Panc1 (cell line): ENCODE data around the gene GRIA3. TPM values are rescaled to one million over a fixed set of nuclear protein-coding genes. Genes with fewer than 3 reads are reported as not detected.
A peak's percentile ranks its signal among the peaks of the same experiment; 100 is the strongest.

Experiments
- ATAC-seq: fragments of 200-7000 bp; cut with Tn5 transposase; 2 replicates; pipeline ENCODE4 v1.9.1; 2020; ENCODE audit warnings: mild to moderate bottlenecking, moderate library complexity
- BruUV-seq: library from RNA; stranded (reverse); fragments of 400-500 nt; replicated peaks from 2 replicates; lab custom pipeline; 2021; lab: Mats Ljungman, UMichigan
- CTCF ChIA-PET: fragments of 300-600 bp; sonication (Branson Sonifier 250); formaldehyde crosslinking; loops from one replicate; lab custom pipeline; 2022; ENCODE audit warnings: antibody characterized with exemption; lab: Charles Lee
- POLR2A ChIA-PET: fragments of 300-600 bp; sonication (Branson Sonifier 250); formaldehyde crosslinking; loops from one replicate; lab custom pipeline; 2022; ENCODE audit warnings: antibody characterized with exemption; lab: Charles Lee
- DNase-seq: peaks from one replicate; pipeline ENCODE4 v3.0.0-alpha.2; 2010; ENCODE audit warnings: low read depth, low spot score
- H3K27ac ChIP-seq: 2 replicates; pipeline ENCODE4 v1.5.1; 2011; ENCODE audit warnings: mild to moderate bottlenecking, low read length, inconsistent platforms
- H3K27me3 ChIP-seq: fragments of 200-500 bp; sonication (Bioruptor generic); 2 replicates; pipeline ENCODE4 v1.6.0; 2014; ENCODE audit warnings: low read length, inconsistent platforms; ENCODE audit not compliant: control insufficient read depth, insufficient read depth
- H3K36me3 ChIP-seq: fragments of 200-500 bp; sonication (Bioruptor generic); 2 replicates; pipeline ENCODE4 v1.5.1; 2014; ENCODE audit warnings: inconsistent platforms, mild to moderate bottlenecking, low read length, moderate library complexity; ENCODE audit not compliant: control insufficient read depth, insufficient read depth
- H3K4me1 ChIP-seq: 2 replicates; pipeline ENCODE4 v1.5.1; 2011; ENCODE audit warnings: inconsistent platforms, mild to moderate bottlenecking, low read length, moderate library complexity; ENCODE audit not compliant: control insufficient read depth, insufficient read depth
- H3K4me3 ChIP-seq, 2 experiments: 2 replicates each; pipeline ENCODE4 v1.5.1; 2011 to 2012; ENCODE audit warnings: low read depth in 2 of 2, low read length in 2 of 2, mild to moderate bottlenecking in 2 of 2, inconsistent platforms in 1 of 2, moderate library complexity in 1 of 2
- H3K9me3 ChIP-seq: fragments of 200-500 bp; sonication (Bioruptor generic); 2 replicates; pipeline ENCODE4 v1.5.1; 2014; ENCODE audit warnings: low read depth, mild to moderate bottlenecking, inconsistent platforms, low read length, moderate library complexity; ENCODE audit not compliant: control insufficient read depth, insufficient read depth
- POLR2AphosphoS5 ChIP-seq: IDR thresholded peaks from 2 replicates; pipeline ENCODE4 v1.6.1; 2012; ENCODE audit warnings: mild to moderate bottlenecking, low read depth, low read length, moderate library complexity
- SIN3A ChIP-seq: IDR thresholded peaks from 2 replicates; pipeline ENCODE4 v1.6.1; 2012; ENCODE audit warnings: low read depth, mild to moderate bottlenecking, low read length, moderate library complexity, borderline replicate concordance; ENCODE audit not compliant: insufficient read depth
- TCF7L2 ChIP-seq: IDR thresholded peaks from 2 replicates; pipeline ENCODE4 v1.6.1; 2011; ENCODE audit warnings: mild to moderate bottlenecking, low read depth, low read length, inconsistent platforms
- in situ Hi-C: cut with HindIII; loops from 2 replicates; pipeline ENCODE4 v1.10.0; 2016; ENCODE audit warnings: low sequenced_read_pairs, low pct_unique_long_range_greater_than_20kb
- intact Hi-C: fragments of 100-400 bp; cut with micrococcal nuclease; formaldehyde crosslinking; loops from one replicate; pipeline ENCODE4 v1.10.0; 2022; ENCODE audit not compliant: unreplicated experiment
- total RNA-seq: library from RNA; stranded (reverse); gene quantifications from one replicate; pipeline ENCODE4 v1.2.1, GENCODE V29; 2021; ENCODE audit not compliant: unreplicated experiment
- TF ChIP-seq, protein P1 (sequence below), 2 experiments: IDR thresholded peaks; 2 replicates each; pipeline ENCODE4 v1.6.1; 2011 to 2012; ENCODE audit warnings: low read depth in 2 of 2, control low read depth in 1 of 2, low read length in 1 of 2, mild to moderate bottlenecking in 1 of 2, moderate library complexity in 1 of 2; ENCODE audit not compliant: insufficient read depth in 1 of 2
- TF ChIP-seq, protein P2 (sequence below): fragments of 450-650 bp; IDR thresholded peaks from 2 replicates; pipeline ENCODE4 v1.5.1; 2017; ENCODE audit warnings: mild to moderate bottlenecking

GRIA3 gene
- total RNA-seq, 1 experiment from 2014 or later = not detected

DNA sequence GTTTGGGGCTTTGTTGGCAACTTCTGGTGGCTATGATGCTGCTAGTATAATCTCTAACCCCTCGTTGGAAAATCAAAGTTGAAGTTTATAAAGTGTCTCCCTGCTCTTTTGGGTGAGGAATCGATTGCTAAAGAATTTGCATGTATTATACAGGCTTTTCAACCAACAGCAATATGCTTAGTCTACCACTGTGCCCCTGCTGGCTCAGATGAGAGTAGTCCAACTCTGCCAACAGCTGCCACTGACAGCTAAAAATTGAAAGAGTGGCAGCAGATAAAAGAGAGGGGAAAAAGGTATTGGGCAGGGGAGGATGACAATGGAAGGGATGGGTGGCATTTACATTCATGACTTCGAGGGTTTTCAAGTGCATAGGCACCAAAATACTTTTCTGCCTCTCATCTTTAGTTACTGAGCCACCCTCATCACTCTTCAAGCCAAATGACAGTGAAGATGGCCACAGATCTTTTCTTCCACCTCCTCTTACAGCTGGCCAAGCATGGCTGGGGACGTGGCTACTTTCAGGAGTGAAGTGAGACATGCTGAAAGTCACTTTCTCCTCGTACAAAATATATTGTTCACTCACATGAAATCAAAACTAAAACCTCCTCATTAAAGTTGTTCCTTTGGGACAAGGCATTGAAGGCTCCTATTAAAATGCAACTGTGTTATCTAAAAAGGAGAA, 2.7 kb upstream of the GRIA3 start:
- CTCF ChIA-PET = no interaction called here
- POLR2A ChIA-PET = no interaction called here
- no TSS peak for BruUV-seq
- no peak overlapping the region for H3K27ac ChIP-seq
- ATAC-seq (no peak), DNase-seq (no peak)
- TF ChIP-seq, protein P1, sequence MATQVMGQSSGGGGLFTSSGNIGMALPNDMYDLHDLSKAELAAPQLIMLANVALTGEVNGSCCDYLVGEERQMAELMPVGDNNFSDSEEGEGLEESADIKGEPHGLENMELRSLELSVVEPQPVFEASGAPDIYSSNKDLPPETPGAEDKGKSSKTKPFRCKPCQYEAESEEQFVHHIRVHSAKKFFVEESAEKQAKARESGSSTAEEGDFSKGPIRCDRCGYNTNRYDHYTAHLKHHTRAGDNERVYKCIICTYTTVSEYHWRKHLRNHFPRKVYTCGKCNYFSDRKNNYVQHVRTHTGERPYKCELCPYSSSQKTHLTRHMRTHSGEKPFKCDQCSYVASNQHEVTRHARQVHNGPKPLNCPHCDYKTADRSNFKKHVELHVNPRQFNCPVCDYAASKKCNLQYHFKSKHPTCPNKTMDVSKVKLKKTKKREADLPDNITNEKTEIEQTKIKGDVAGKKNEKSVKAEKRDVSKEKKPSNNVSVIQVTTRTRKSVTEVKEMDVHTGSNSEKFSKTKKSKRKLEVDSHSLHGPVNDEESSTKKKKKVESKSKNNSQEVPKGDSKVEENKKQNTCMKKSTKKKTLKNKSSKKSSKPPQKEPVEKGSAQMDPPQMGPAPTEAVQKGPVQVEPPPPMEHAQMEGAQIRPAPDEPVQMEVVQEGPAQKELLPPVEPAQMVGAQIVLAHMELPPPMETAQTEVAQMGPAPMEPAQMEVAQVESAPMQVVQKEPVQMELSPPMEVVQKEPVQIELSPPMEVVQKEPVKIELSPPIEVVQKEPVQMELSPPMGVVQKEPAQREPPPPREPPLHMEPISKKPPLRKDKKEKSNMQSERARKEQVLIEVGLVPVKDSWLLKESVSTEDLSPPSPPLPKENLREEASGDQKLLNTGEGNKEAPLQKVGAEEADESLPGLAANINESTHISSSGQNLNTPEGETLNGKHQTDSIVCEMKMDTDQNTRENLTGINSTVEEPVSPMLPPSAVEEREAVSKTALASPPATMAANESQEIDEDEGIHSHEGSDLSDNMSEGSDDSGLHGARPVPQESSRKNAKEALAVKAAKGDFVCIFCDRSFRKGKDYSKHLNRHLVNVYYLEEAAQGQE (IDR thresholded peaks at IDR 0.05; ENCODE audit: insufficient read depth in 1 of 2, low read depth in 2 of 2, low read length in 1 of 2) = no peak
- TF ChIP-seq, protein P2, sequence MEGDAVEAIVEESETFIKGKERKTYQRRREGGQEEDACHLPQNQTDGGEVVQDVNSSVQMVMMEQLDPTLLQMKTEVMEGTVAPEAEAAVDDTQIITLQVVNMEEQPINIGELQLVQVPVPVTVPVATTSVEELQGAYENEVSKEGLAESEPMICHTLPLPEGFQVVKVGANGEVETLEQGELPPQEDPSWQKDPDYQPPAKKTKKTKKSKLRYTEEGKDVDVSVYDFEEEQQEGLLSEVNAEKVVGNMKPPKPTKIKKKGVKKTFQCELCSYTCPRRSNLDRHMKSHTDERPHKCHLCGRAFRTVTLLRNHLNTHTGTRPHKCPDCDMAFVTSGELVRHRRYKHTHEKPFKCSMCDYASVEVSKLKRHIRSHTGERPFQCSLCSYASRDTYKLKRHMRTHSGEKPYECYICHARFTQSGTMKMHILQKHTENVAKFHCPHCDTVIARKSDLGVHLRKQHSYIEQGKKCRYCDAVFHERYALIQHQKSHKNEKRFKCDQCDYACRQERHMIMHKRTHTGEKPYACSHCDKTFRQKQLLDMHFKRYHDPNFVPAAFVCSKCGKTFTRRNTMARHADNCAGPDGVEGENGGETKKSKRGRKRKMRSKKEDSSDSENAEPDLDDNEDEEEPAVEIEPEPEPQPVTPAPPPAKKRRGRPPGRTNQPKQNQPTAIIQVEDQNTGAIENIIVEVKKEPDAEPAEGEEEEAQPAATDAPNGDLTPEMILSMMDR = no peak
- no peak for TF ChIP-seq SIN3A
- no peak for TF ChIP-seq TCF7L2
- TF ChIP-seq POLR2AphosphoS5 = no peak
- no peaks in the 10 kb centered on the region for H3K9me3 ChIP-seq
- no peaks in the 10 kb centered on the region for H3K36me3 ChIP-seq
- no peaks in the 10 kb centered on the region for H3K4me1 ChIP-seq
- no peak overlapping the region for H3K4me3 ChIP-seq
- in situ Hi-C loops = no loop called here
- H3K27me3 ChIP-seq = 0 out of 2 replicates have a peak, but pooled peaks cover 3% of the 10 kb centered on the region
- intact Hi-C loops = no loop called here

DNA sequence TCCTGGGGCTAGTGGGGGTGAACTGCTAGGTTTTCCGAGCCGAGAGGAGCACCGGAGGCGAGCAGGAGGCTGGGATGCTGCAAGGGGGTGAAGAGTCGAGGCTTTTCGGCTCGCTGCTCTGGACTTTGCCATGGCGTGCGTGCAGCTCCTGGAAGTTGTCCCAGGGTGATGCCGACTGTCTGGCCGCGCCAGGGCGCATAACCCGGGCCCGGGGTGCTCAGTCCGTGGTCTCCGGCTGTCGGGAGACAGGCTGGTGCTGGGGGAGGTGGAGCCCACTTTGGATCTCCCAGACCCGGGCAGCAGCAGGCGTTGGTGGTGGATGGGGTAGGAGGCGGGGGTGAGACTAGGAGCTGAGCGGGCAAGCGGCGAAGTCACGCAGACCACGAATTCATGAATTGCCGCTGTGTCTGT, 793 bp downstream of the GRIA3 start:
- H3K36me3 ChIP-seq = no peaks in the 10 kb centered on the region
- CTCF ChIA-PET = interaction anchor here (0.8 kb wide), 1 partner anchor 18 kb away, joined by 4 read pairs; no protein-coding TSS in a partner anchor
- no TSS peak for BruUV-seq
- TF ChIP-seq, protein P1 (IDR thresholded peaks at IDR 0.05; ENCODE audit: insufficient read depth in 1 of 2, low read depth in 2 of 2, low read length in 1 of 2) = no peak
- no peak for TF ChIP-seq TCF7L2
- TF ChIP-seq, protein P2 = no peak
- TF ChIP-seq SIN3A = no peak
- TF ChIP-seq POLR2AphosphoS5 = no peak
- no peak for DNase-seq
- no peaks in the 10 kb centered on the region for H3K4me1 ChIP-seq
- POLR2A ChIA-PET = no interaction called here
- H3K9me3 ChIP-seq = no peaks in the 10 kb centered on the region
- peak; percentile 62 for ATAC-seq
- H3K27me3 ChIP-seq = peaks cover 3% of the 10 kb centered on the region; the same call in 1 of the 2 replicates
- intact Hi-C loops = no loop called here
- H3K4me3 ChIP-seq = no peak overlapping the region
- in situ Hi-C loops = no loop called here
- H3K27ac ChIP-seq = no peak overlapping the region
